HepG2 (cell line): ENCODE results near the gene RAB40C. TPM values are rescaled to one million over a fixed set of nuclear protein-coding genes. Genes with fewer than 3 reads are reported as not detected.
A peak's percentile ranks its signal among the peaks of the same experiment; 100 is the strongest.

Source experiments
- CSRNP2 ChIP-seq: sonication (generic); formaldehyde crosslinking; conservative IDR thresholded peaks from 2 replicates; pipeline ENCODE4 v1.8.0; 2022; ENCODE audit warnings: low read depth, missing genetic modification reagents
- HOXA7 ChIP-seq: sonication (generic); formaldehyde crosslinking; IDR thresholded peaks from 2 replicates; pipeline ENCODE4 v1.8.1; 2022; ENCODE audit warnings: mild to moderate bottlenecking, missing genetic modification reagents, moderate library complexity
- KDM5B ChIP-seq: sonication (generic); formaldehyde crosslinking; IDR thresholded peaks from 2 replicates; pipeline ENCODE4 v1.4.0; 2020; ENCODE audit warnings: missing genetic modification reagents, mild to moderate bottlenecking, borderline replicate concordance
- MTERF4 ChIP-seq: sonication (generic); formaldehyde crosslinking; IDR thresholded peaks from 2 replicates; pipeline ENCODE4 v1.8.0; 2023; ENCODE audit warnings: mild to moderate bottlenecking, missing genetic modification reagents
- NONO ChIP-seq, 2 experiments: fragments of 450-650 bp in 1 of 2; sonication (generic) in 1 of 2; formaldehyde crosslinking in 1 of 2; IDR thresholded peaks in 1 of 2; conservative IDR thresholded peaks in 1 of 2; 2 replicates each; pipeline versions ENCODE4 v1.6.1 to v1.8.0; 2017 to 2022; ENCODE audit warnings: mild to moderate bottlenecking in 1 of 2, missing genetic modification reagents in 1 of 2, moderate library complexity in 1 of 2
- SRSF1 ChIP-seq: fragments of 200-400 bp; formaldehyde crosslinking; optimal IDR thresholded peaks from 2 replicates; pipeline ENCODE3; 2017; ENCODE audit warnings: mild to moderate bottlenecking, low read depth, low read length, moderate library complexity
- THAP9 ChIP-seq: sonication (generic); formaldehyde crosslinking; IDR thresholded peaks from 2 replicates; pipeline ENCODE4; 2020; ENCODE audit warnings: missing genetic modification reagents, mild to moderate bottlenecking, borderline replicate concordance
- ZBTB40 ChIP-seq, 2 experiments: fragments of 450-650 bp in 1 of 2; sonication (generic) in 1 of 2; formaldehyde crosslinking in 1 of 2; IDR thresholded peaks; 2 replicates each; pipeline versions ENCODE4 v1.6.1 to v1.8.0; 2016 to 2022; ENCODE audit warnings: antibody characterized with exemption in 1 of 2, mild to moderate bottlenecking in 1 of 2, missing genetic modification reagents in 1 of 2
- ZNF460 ChIP-seq: sonication (generic); formaldehyde crosslinking; IDR thresholded peaks from 2 replicates; pipeline ENCODE4 v1.5.1; 2020; ENCODE audit warnings: missing genetic modification reagents, mild to moderate bottlenecking, borderline replicate concordance
- ZNF598 ChIP-seq: sonication (generic); formaldehyde crosslinking; IDR thresholded peaks from 2 replicates; pipeline ENCODE4 v1.5.1; 2020; ENCODE audit warnings: mild to moderate bottlenecking, missing genetic modification reagents, borderline replicate concordance
- ZSCAN29 ChIP-seq: sonication (generic); formaldehyde crosslinking; conservative IDR thresholded peaks from 2 replicates; pipeline ENCODE4 v1.4.0; 2020; ENCODE audit warnings: mild to moderate bottlenecking, missing genetic modification reagents
- polyA plus RNA-seq, 8 experiments: library from polyadenylated mRNA; depleted of rRNA in 3 of 8; stranded (reverse) in 7 of 8; unstranded in 1 of 8; fragments of >200 nt; fragmentation: Illumina TruSeq in 4 of 8; extraction: Trizol in 4 of 8; gene quantifications; 2 replicates each; pipeline versions ENCODE4 v1.2.1 to v1.2.3, GENCODE V29; 2011 to 2016; ENCODE audit warnings: low read depth in 4 of 8, missing spikeins in 1 of 8, mixed read lengths in 1 of 8; ENCODE audit not compliant: insufficient read depth in 1 of 8
- total RNA-seq, 5 experiments: library from RNA; depleted of rRNA; stranded (reverse); fragments of >200 nt; fragmentation: Illumina TruSeq; extraction: Trizol; gene quantifications; 2 replicates each; pipeline ENCODE4 v1.2.3, GENCODE V29; 2016; ENCODE audit warnings: low read depth in 1 of 5

The RAB40C gene
- total and polyA plus RNA-seq, 2 of the 13 experiments (the other 11 are each of a cell fraction or from before 2014, with no cell fraction given) = 7.7 to 11.5 TPM

- 0 out of 2 replicates have a peak, but pooled peaks have one; percentile 31 for TF ChIP-seq MTERF4
- TF ChIP-seq HOXA7 = no peak
- TF ChIP-seq ZNF598 (CRISPR knock-in tag) = peak; percentile 63; the same call in 1 of the 2 replicates
- TF ChIP-seq ZSCAN29 = peak; percentile 36; the same call in 1 of the 2 replicates
- TF ChIP-seq ZBTB40 (IDR thresholded peaks at IDR 0.05) = no peak
- TF ChIP-seq ZBTB40 (CRISPR knock-in tag; IDR thresholded peaks at IDR 0.05) = peak; percentile 55; the same call in 1 of the 2 replicates
- no peak for TF ChIP-seq CSRNP2 (CRISPR knock-in tag)
- peak; percentile 22; the same call in 1 of the 2 replicates for TF ChIP-seq ZNF460 (CRISPR knock-in tag)
- TF ChIP-seq SRSF1 = peak; percentile 36
- TF ChIP-seq KDM5B (CRISPR knock-in tag) = peak; percentile 15; the same call in 1 of the 2 replicates
- no peak for TF ChIP-seq NONO (IDR thresholded peaks at IDR 0.05)
- TF ChIP-seq NONO (CRISPR knock-in tag; conservative IDR thresholded peaks at IDR 0.05) = peak; percentile 82; the same call in 1 of the 2 replicates
- TF ChIP-seq THAP9 (CRISPR knock-in tag) = peak; percentile 33; the same call in 1 of the 2 replicates
These were observed 31.4 kb upstream of the RAB40C start (continued) for GRCh38 chr16:558298-559020.
